HS-5 (cell line): ENCODE measurements around the gene IP6K3.
A peak's percentile ranks its signal among the peaks of the same experiment; 100 is the strongest.

Source experiments
- DNase-seq: peaks from one replicate; pipeline ENCODE4 v3.0.0-alpha.2; 2012; ENCODE audit warnings: low read depth

The IP6K3 gene, protein sequence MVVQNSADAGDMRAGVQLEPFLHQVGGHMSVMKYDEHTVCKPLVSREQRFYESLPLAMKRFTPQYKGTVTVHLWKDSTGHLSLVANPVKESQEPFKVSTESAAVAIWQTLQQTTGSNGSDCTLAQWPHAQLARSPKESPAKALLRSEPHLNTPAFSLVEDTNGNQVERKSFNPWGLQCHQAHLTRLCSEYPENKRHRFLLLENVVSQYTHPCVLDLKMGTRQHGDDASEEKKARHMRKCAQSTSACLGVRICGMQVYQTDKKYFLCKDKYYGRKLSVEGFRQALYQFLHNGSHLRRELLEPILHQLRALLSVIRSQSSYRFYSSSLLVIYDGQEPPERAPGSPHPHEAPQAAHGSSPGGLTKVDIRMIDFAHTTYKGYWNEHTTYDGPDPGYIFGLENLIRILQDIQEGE

DNA sequence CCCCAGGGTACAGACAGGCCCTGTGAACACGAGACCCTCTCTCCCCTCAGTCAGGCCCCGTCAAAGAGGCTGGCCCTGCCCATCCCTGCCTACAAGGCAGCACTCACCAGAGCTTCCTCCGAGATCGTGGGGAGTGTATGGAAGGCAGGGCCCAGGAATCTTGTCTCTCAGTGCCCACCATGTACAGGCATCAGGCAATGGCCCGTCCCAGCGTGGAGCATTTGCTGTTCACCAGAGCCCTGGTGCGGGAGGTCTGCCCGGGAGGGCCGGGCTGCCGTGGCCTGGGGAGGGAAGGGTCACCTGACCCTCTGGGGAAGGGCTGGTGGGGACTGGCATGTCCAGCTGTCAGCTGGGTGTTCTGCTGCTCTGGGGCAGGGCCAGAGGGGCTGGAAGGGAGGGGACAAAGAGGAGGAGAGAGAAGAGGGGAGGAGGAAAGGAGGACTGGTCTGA, at the start of gene IP6K3:
TSS of gene IP6K3 (minus strand) at position 255 of the 450 bp plus-strand sequence. CDS start 11,429 bp downstream, outside the sequence.
- DNase-seq, result no peak

DNA sequence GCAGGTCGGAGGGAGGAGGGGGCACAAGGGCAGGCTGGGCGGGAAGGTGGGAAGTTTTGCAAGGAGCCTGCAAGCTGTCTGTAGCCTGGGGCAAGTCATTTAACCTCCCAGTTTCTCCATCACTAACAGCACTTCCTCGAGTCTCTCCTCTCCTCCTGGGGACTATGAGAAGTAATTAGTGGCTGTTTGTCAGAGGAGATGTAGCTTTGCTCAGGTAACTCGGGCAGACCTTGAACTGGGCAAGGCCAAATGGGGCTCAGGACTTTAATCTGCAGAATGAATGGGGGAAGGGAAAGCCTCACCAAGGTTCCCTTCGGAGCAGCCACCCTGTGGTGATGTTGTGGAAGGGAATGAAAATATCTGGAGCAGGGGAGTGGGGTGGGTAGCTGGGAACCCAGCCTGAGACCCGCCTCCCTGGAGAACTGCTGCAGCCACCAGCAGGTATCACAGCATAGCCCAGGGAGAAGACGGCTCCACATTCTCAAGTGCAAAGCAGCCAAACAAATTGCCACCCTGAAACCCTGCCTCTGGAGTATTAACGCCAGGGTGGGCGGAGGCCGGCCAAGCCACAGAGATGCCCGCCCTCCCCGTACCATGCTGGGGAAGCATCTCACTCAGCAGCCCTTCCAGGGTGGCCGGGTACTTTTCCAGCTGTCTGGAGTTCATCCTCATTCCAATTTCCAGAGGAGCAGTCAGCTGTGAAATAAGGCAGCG, 48.4 kb upstream of the IP6K3 start:
- DNase-seq, result no peak

DNA sequence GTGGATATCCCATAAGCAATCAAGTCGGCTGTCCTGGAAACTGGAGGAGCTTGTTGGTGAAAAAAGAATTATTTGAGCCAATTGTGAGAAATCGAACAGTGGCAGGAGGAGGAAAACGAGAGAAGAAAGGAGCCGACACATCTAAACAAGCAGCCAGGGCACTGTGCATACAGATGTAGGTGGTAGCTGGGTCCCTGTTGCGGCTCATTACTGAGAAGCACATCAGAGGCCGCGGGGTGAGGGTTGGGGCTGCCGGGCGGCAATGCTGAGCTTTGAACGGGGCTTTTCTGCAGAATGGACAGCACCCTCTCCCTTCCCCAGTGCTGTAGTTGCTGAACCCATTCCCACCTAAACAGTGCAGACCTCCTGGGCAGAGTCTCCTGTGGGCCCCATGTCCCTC, 46.3 kb upstream of the IP6K3 start:
- DNase-seq, result no peak

DNA sequence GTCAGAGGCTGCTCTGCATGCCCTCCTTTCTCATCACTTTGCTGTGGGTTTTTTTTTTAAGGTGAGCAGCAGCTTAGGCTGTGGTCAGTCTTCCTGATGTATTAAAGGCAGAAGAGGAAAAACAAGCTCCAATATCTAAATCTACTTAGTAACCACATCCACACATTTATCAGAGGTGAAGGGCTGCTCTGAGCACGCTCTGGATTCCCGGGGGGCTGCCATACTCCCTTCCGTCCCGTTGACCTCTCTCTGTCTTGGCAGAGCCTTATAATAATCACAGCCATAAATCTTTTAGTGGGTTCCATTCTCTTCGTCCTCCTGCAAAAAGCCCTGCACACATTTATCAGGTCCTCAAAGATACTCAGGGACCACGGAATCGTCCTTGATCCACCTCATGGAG, 44.9 kb upstream of the IP6K3 start:
- no peak for DNase-seq

DNA sequence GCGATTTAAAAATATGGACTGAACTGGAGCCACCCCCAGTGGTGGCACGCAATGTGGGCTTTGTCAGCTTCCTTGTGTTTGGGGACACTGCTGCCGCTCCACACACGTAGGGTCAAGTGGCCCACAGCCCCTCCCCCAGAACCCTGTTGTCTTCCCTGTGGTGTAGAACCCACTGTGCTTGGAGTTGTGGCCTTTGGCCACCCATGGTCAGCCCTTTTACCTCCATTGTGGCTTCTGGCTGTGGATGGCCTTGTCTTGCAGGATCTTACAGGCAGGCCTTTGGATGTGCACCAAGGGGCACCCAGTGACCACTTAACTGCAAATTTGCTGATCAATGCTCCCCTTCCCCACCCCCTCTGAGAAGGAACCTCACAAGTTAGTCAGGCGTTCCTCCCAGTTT, 44.2 kb upstream of the IP6K3 start:
- no peak for DNase-seq

DNA sequence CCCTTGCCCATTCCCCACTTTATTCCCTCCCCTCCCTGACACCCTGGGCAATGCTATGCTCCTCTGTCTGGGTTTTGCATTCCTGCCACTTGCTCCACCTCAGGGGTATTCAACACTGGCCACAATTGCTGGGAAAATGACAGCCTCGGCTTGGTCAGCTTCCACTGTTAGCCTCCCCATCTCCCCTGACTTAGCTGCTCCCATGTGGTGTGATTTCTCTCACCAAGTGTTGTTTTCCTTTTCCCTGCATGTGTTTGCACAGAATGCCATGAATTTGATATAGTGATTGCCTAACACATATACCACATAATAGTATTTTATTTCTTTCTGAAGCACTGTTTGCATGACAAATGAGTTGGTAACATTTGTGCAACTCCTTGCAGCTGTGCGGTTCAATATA, 43.7 kb upstream of the IP6K3 start:
- no peak for DNase-seq

DNA sequence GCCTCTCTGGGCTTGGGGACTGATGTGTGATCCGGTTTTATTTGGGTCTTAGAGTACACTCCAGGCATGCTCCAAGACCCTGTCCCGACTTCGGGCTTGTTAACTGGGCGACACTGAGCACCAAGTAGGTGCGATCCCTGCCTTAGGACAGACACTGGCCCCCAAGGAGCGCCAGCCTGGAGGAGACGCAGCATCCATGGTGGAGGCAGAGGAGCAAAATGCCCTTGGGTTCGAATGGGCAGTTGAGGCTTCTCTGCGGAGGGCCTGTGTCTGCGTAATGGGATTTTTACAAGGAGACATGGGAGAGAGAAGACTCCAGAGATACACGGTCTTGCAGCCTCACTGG, 42.8 kb upstream of the IP6K3 start:
- no peak for DNase-seq

DNA sequence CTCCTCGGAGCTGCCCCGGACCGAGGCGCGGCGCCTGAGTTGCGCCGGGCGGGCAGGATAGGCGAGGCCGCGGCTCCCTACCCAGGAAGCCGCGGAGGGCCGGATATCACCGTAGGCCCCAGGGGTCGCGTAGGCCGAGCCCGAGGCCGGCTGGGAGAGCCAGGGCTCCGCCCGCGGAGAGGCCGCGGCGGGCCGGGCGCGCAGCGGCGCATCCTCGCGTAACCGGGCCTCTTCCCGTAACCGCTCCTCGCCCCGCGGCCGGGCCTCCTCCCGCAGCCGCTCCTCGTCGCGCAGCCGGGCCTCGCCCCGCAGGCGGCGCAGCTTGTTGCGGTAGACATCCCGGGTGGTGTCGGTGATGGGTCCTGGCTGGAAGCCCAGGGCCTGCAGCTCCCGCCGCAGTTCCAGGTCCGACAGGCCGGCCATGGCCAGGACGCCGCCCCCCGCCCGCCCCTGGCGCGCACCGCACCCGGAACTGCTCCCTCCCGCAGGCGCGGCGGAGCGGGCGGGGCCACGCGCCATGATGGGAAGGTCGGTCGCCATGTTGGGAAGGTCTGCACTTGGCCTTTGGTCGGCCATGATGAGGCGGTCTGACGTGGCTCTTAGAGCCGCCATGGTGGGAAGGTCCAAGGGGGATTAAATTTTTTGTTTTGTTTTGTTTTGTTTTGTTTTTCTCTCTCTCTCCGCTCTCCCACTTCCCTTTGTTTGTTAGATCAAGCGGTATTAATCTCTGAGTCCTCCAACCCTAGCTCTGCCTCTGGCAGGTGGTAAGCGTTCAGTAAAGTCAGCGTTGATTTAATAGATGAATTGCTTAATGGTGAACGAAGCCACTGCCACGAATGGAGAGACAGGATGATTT, 42.2 kb upstream of the IP6K3 start, which contains the start of gene LEMD2:
TSS of gene LEMD2 (minus strand) at position 437 of the 856 bp plus-strand sequence. CDS start at position 423, 14 bp downstream.
- DNase-seq, result peak; percentile 68

DNA sequence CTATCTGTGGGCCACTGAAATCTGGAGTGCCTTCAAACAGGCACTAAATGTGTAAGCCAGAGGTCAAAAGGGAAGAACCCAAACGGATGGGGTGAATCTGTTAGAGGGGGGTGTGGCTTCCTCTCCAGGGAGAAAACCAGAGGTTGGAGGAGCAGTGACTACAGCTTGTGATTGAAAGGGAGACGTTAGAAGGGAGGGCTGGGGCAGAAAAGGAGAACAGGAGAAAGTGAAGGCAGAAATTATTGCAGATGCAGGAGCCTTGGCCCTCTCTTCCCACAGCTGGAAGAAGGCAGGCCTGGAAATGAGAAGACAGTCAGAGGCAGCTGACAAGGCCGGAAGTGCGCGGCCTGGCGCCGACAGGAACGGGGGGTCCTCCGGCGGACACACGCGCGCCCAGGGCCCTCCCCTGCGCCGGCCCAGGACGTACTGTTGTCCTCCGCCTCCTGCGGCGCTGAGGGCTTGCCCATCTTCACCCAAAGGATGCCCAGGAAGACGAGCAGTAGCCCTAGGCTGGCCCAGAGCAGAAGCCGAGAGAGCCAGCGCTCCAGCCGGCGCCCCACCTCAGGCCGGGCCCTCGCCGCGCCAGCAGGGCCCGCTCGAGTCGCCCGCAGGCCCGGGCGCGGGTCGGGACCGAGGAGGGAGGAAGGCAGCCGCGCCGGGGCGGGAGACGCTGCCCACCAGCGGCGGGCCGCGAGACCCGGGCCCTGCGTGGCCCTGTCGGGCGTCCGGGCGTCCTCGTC, 41.4 kb upstream of the IP6K3 start:
- DNase-seq, result no peak

DNA sequence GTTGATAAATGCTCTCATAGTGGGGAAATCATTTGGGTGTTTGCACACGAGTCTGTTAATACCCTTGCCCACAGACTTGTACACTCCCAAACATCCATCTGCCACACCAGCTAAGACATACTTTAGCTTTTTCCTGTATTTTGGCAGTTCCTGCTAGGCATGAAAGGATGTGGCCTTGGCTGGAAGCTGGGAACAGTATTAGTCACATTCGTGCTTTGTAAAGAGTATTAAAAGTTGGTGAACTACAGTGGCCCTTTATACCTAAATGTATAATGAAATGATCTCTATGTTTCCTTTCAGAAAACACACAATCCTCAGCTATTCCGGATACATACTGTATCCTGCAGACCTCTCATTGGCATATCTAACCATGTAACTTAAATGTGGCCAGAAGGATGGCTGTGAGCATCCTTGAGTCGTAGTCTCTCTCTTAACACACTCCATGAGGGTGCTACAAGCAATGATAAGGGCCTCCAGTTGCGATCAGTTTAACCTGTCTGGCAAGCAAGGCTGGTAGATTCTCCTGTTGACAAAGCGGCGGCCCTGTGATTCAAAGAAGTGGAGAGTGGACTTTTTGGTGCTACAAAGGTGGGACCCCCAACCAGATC, 40.7 kb upstream of the IP6K3 start:
- no peak for DNase-seq

DNA sequence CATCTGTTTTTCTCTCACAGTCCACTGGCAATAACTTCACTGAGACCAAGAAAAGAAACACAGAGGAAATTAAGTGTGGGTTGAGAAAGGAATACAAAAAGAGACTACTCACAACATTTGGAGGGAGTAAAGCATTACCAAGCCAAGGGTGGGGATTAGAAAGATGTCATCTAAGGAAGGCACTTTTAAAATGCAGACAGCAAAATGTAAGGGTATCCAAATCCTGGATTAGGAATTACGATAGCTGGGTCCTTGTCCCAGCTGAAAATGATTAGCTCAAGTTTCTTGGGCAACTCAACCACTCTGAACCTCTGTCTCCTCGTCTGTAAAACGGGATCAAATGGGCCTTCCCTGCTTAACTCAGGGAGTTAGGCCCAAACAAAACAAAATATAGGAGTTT, 40.0 kb upstream of the IP6K3 start:
- DNase-seq, result no peak

DNA sequence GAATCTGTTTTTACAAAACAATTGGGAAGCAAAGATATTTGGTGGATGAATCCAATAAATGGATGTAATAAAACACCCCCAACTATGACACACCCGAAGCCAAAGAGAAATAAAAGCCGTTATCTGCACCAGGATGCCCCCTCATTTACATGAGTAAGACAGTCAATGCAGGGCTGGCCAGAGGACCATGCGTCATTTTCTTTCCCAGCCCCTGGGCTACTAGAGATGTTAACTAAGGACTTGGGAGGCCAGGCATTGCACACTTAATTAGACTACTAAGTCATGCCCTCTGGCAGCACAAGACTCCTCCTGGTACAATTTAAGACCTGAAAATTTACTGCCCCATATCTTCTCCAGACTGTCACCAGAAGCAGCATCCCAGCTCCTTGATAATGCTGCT, 39.1 kb upstream of the IP6K3 start:
- no peak for DNase-seq

DNA sequence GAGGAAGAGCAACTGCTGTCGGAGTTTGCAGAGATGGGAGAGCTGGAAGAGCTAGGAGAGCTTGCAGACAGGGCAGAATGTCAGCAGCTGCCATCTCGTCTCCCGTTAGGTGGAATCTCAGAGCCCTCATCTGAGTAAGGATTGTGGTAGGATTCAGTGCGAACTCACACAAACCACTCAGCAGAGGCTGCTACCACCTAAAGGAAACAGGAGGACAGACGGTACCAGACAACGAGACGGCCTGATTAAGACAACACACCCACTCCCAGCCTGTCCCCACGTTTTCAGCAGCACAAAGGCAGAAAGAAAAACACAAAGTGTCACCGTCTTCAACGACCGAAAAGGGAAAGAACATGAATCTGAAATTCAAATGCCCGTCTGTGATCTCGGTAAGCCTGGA, 38.1 kb upstream of the IP6K3 start:
- DNase-seq, result no peak

DNA sequence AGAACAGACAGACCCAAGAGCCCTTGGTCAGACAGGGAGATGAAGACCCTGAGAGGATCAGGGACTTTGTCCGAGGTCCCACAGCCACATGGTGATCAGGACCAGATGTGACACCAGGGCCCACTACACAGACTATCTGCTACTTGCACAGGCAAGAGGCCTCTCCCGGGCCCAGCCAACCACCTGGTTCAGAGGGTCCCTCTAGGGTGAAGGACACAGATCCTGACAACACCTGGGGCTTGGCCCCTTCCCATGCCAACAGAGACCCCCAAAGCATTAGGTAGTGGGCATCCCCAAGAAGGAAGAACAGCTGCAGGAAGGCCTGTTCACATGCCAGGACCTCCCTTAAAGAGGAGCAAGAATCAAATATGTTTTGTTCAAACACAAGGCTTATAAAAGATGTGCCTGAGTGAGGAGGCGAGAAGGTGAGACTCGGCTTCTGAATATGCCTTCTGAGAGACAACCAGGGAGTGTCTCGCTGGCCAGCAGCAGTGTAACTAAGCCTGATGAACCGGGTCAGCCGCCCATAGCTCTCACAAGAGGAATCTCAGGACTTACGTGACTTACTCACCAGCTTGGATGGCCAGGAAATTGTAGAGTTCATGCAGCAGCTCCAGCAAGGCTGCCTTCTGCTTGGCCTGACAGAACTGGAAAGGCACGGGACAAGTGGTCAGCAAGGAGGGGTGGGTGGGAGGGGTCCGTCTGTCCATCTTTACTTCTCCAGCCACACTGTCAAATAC, 37.2 kb upstream of the IP6K3 start:
- DNase-seq, result no peak

DNA sequence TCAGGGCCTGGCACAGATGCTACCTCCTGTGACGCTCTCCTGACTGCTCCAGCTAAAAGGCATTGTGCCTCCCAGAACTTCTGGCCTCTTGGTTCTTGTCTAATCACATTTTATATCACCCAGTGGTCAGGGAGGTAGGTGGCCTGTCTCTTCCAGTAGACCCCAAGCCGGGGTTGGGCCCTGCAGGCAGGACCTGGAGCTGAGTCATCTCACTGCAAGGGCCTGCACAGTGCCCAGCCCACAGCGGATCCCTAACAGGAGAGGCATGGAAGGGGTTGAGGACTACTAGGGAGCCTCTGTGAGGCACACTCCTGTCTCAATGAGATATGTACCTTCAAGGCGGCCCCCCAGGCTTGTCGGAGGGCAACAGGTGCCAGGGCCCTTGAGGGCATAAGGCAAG, 35.9 kb upstream of the IP6K3 start:
- no peak for DNase-seq

DNA sequence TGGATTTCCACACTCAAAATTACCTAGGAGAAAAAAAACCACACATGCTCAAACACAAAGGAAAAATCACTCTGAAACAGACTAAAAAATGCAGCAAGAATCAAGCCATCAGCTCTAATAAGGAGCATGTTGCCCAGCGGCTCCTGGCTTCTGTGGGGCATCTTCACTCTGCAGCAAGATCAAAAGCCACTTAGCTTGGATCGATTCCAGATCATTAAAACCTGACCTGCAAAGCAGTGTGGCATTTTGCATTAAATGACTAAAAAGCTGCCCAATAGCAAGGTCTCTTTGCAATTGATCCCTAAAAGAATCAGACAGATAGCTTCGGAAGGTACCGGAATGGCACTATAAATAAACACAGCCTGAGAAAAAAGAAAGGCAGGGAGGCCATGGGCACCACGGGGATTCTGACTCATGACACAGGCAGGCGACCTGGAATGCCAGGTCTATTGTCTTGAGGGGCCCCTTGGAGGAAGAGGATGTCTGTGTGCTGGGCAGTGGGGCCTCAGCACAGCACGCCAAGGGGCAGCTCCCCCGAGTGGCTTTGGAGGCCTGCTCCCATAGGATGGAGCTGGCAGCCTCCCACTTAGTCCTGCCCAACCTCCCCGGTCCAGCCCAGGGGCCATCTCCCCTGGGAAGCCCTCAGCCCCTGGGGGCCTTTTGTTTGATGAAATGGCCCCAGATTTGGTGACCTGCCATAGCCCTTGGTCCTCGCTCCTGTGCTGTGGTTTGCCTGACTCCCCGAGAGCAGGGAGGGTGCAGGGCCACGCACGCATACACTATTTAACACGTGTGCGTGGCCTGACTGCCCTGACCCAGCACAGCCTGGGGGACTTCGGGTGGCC, 34.6 kb upstream of the IP6K3 start:
- peak; percentile 64 for DNase-seq

DNA sequence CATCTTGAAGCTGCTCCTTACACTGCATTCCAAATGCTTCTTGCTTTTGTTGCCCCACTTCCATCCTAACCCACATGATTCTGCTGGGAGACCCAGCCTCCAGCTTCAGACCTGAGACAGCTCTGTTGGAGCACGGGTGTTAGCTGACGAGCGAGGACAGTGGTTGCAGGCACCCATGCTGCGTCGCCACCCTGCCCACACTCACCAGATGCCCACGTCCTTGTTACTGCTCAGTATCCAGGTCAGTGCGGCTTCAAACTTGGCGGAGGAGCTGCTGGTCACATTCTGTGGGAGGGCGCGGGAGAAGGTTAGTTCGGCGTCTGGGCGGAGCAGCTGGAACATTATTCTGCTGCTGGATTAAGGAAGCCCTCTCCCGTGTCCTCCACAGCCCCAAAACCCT, 33.2 kb upstream of the IP6K3 start:
- DNase-seq, result no peak

DNA sequence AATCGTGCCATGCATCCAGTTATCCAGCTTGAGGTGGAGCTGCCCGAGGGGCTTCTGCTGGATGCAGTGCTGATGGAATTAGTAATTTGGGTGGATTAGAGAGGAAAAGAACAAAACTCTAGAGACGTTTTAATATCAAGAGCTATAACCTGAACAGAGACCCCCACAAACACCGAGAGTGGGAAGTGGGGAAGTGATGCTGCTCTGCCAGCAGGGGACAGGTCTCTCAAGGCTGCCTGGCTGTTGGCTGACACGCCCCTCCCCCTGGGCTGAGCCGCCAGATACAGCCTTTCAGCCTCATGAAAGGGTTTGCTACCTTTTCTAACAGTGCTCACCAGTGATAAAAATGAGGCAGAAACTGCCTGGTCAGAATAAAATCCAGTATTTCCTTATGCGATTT, 32.6 kb upstream of the IP6K3 start:
- no peak for DNase-seq

DNA sequence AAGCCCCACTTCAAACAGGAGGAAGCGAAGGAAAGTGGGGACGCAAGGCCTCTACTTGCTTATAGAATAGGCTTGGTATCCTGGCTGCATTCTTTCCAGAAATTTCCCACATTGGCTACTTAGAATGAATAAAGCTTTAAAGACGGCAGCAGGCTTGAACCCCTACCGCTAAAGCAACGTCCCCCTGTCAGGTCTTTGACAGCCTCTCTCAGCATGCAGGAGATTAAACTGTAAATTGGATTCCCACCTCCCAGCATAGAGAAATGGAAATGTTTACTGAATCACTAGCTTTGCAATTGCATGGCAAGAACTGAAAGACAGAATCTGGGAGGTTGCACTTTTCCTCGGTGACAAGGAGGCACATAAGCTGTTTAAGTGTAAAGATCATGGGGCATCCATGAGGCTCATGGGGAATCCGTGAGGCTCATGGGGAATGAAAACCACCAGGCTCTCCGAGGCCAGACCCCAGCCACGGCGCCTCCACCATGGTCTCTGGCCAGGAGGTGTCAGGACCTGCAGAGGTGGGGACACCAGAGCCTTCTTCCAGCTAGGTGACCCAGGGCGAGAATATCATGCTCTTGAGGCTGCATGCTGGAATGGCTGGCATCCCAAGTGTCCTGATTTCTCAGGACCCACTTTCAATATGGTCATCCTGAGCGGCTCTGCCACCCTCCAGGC, 31.9 kb upstream of the IP6K3 start:
- DNase-seq, result no peak
